Mesenchymal stem cell (in vitro differentiated cells and primary cell): Measurements from ENCODE around the gene BICDL2.

Source experiments
- DNase-seq: peaks from one replicate; pipeline ENCODE4 v3.0.0-alpha.2; 2013
- H2AFZ ChIP-seq: one replicate; pipeline ENCODE4 v1.6.1; 2013; ENCODE audit warnings: low read depth, mild to moderate bottlenecking, control low read depth, inconsistent platforms, low read length, moderate library complexity
- H2AK5ac ChIP-seq: 2 replicates; pipeline ENCODE4 v1.6.1; 2013; ENCODE audit warnings: low read length, moderate library complexity, mild to moderate bottlenecking, inconsistent platforms; ENCODE audit not compliant: severe bottlenecking
- H2BK120ac ChIP-seq: one replicate; pipeline ENCODE4 v1.6.1; 2013; ENCODE audit warnings: low read depth, mild to moderate bottlenecking, inconsistent platforms, low read length, moderate library complexity
- H2BK12ac ChIP-seq, 2 experiments: one replicate each; pipeline ENCODE4 v1.6.1; 2013; ENCODE audit warnings: inconsistent platforms in 2 of 2, low read length in 2 of 2, mild to moderate bottlenecking in 2 of 2, moderate library complexity in 2 of 2, control low read depth in 1 of 2
- H2BK15ac ChIP-seq: one replicate; pipeline ENCODE4 v1.6.1; 2013; ENCODE audit warnings: mild to moderate bottlenecking, low read depth, inconsistent platforms; ENCODE audit not compliant: poor library complexity, severe bottlenecking
- H2BK5ac ChIP-seq: 2 replicates; pipeline ENCODE4 v1.6.1; 2013; ENCODE audit warnings: low read depth, mild to moderate bottlenecking, low read length, control low read depth, inconsistent platforms; ENCODE audit not compliant: poor library complexity, severe bottlenecking
- H3K14ac ChIP-seq, 2 experiments: one replicate each; pipeline ENCODE4 v1.6.1; 2013; ENCODE audit warnings: inconsistent platforms in 2 of 2, low read length in 2 of 2, control low read depth in 1 of 2, mild to moderate bottlenecking in 1 of 2, moderate library complexity in 1 of 2
- H3K18ac ChIP-seq, 2 experiments: one replicate each; pipeline ENCODE4 v1.6.1; 2013; ENCODE audit warnings: inconsistent platforms in 2 of 2, low read length in 2 of 2, control low read depth in 1 of 2, low read depth in 1 of 2, mild to moderate bottlenecking in 1 of 2
- H3K23ac ChIP-seq, 2 experiments: one replicate each; pipeline ENCODE4 v1.6.1; 2013; ENCODE audit warnings: inconsistent platforms in 2 of 2, low read length in 2 of 2, mild to moderate bottlenecking in 2 of 2, moderate library complexity in 2 of 2, control low read depth in 1 of 2
- H3K27ac ChIP-seq: 2 replicates; pipeline ENCODE4 v1.5.1; 2013; ENCODE audit warnings: mild to moderate bottlenecking, moderate library complexity, low read length, control low read depth, inconsistent platforms; ENCODE audit not compliant: poor library complexity, severe bottlenecking
- H3K27me3 ChIP-seq, 2 experiments: 2 replicates each; pipeline versions ENCODE4 v1.6.1 to v1.7.0; 2013; ENCODE audit warnings: low read length in 2 of 2, mild to moderate bottlenecking in 2 of 2, moderate library complexity in 2 of 2, control low read depth in 1 of 2, inconsistent platforms in 1 of 2; ENCODE audit not compliant: control insufficient read depth in 1 of 2, insufficient read depth in 1 of 2
- H3K36me3 ChIP-seq, 2 experiments: 2 replicates each; pipeline versions ENCODE4 v1.6.1 to v1.7.0; 2013; ENCODE audit warnings: low read length in 2 of 2, control low read depth in 1 of 2, inconsistent platforms in 1 of 2, low read depth in 1 of 2, mild to moderate bottlenecking in 1 of 2; ENCODE audit not compliant: insufficient read depth in 2 of 2, control insufficient read depth in 1 of 2
- H3K4ac ChIP-seq, 2 experiments: one replicate each; pipeline ENCODE4 v1.6.1; 2013; ENCODE audit warnings: inconsistent platforms in 2 of 2, low read length in 2 of 2, mild to moderate bottlenecking in 2 of 2, moderate library complexity in 2 of 2, control low read depth in 1 of 2, low read depth in 1 of 2
- H3K4me1 ChIP-seq: 2 replicates; pipeline ENCODE4 v1.6.1; 2013; ENCODE audit warnings: low read depth, low read length, control low read depth; ENCODE audit not compliant: control insufficient read depth, insufficient read depth
- H3K4me2 ChIP-seq: 2 replicates; pipeline ENCODE4 v1.6.1; 2013; ENCODE audit warnings: low read length, mild to moderate bottlenecking, inconsistent platforms; ENCODE audit not compliant: poor library complexity, severe bottlenecking
- H3K4me3 ChIP-seq, 2 experiments: 2 replicates each; pipeline versions ENCODE4 v1.5.1 to v1.7.0; 2013; ENCODE audit warnings: low read length in 2 of 2, mild to moderate bottlenecking in 2 of 2, control low read depth in 1 of 2, low read depth in 1 of 2; ENCODE audit not compliant: insufficient read depth in 1 of 2
- H3K79me1 ChIP-seq: replicated peaks from 2 replicates; pipeline ENCODE4 v1.6.1; 2013; ENCODE audit warnings: mild to moderate bottlenecking, control low read depth, low read length, inconsistent platforms; ENCODE audit not compliant: poor library complexity, severe bottlenecking
- H3K9ac ChIP-seq: 2 replicates; pipeline ENCODE4 v1.7.0; 2013; ENCODE audit warnings: mild to moderate bottlenecking, low read length, moderate library complexity
- H3K9me3 ChIP-seq: 2 replicates; pipeline ENCODE4 v1.7.0; 2013; ENCODE audit warnings: mild to moderate bottlenecking, low read length; ENCODE audit not compliant: control insufficient read depth
- H4K8ac ChIP-seq: one replicate; pipeline ENCODE4 v1.6.1; 2013; ENCODE audit warnings: inconsistent platforms, mild to moderate bottlenecking, low read length, moderate library complexity
- H4K91ac ChIP-seq: one replicate; pipeline ENCODE4 v1.6.1; 2013; ENCODE audit warnings: mild to moderate bottlenecking, low read length, inconsistent platforms
- WGBS: methylation state at CpG from one replicate; pipeline ENCODE4 v1.1.7; 2013; ENCODE audit warnings: mixed read lengths; 5-methylcytosine and 5-hydroxymethylcytosine counted together

Gene BICDL2

DNA sequence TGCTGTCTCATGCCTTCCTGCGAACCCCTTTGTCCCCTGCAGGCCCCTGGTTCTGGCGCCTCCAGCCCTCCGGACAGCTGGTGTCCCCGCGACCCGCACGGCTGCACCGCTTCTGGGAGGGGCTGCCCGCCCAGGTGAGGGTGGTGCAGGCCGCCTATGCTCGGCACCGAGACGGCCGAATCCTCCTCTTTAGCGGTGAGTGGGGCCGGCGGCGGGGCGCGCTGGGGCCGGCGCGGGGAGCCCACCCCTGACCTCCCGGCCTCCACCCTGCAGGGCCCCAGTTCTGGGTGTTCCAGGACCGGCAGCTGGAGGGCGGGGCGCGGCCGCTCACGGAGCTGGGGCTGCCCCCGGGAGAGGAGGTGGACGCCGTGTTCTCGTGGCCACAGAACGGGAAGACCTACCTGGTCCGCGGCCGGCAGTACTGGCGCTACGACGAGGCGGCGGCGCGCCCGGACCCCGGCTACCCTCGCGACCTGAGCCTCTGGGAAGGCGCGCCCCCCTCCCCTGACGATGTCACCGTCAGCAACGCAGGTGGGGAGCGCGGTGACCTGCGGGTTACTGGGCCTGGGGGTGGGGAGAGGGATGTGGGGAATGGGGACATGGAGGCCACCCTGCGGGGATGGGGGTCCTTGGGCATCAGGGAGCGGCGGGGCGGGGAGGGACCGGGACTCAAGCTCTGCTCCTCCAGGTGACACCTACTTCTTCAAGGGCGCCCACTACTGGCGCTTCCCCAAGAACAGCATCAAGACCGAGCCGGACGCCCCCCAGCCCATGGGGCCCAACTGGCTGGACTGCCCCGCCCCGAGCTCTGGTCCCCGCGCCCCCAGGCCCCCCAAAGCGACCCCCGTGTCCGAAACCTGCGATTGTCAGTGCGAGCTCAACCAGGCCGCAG lies 21.6 kb upstream of the BICDL2 start:
- H2BK15ac ChIP-seq, result peak overlapping the region; percentile 65
- H2BK120ac ChIP-seq, result peak overlapping the region; percentile 96
- peak overlapping the region; percentile 77 for H4K91ac ChIP-seq
- H3K9ac ChIP-seq, result peak overlapping the region; percentile 88
- peak overlapping the region in 1 of 2 experiments; percentile 81 for H3K23ac ChIP-seq
- DNase-seq, result peak; percentile 43
- peak overlapping the region; percentile 72 for H2AFZ ChIP-seq
- peak overlapping the region in 1 of 2 experiments; percentile 93 for H3K14ac ChIP-seq
- H3K4me2 ChIP-seq, result peak overlapping the region; percentile 75
- no peak overlapping the region for H2BK5ac ChIP-seq
- H3K9me3 ChIP-seq, result no peaks in the 10 kb centered on the region
- peak overlapping the region; percentile 71 to 93 for H3K18ac ChIP-seq
- peak overlapping the region; percentile 75 to 81 for H3K4me3 ChIP-seq
- WGBS, result 12% methylated on average over 58 of the region's 77 CpGs
- H3K4ac ChIP-seq, result peak overlapping the region; percentile 3 to 90
- peak overlapping the region; percentile 97 for H4K8ac ChIP-seq
- no peaks in the 10 kb centered on the region for H3K27me3 ChIP-seq
- H3K79me1 ChIP-seq, result no peaks in the 10 kb centered on the region
- H2BK12ac ChIP-seq, result no peak overlapping the region
- peaks cover 0 to 15% of the 10 kb centered on the region in 2 experiments for H3K36me3 ChIP-seq
- H3K4me1 ChIP-seq, result peaks cover 17% of the 10 kb centered on the region
- H3K27ac ChIP-seq, result no peak overlapping the region
- H2AK5ac ChIP-seq, result no peak overlapping the region

DNA sequence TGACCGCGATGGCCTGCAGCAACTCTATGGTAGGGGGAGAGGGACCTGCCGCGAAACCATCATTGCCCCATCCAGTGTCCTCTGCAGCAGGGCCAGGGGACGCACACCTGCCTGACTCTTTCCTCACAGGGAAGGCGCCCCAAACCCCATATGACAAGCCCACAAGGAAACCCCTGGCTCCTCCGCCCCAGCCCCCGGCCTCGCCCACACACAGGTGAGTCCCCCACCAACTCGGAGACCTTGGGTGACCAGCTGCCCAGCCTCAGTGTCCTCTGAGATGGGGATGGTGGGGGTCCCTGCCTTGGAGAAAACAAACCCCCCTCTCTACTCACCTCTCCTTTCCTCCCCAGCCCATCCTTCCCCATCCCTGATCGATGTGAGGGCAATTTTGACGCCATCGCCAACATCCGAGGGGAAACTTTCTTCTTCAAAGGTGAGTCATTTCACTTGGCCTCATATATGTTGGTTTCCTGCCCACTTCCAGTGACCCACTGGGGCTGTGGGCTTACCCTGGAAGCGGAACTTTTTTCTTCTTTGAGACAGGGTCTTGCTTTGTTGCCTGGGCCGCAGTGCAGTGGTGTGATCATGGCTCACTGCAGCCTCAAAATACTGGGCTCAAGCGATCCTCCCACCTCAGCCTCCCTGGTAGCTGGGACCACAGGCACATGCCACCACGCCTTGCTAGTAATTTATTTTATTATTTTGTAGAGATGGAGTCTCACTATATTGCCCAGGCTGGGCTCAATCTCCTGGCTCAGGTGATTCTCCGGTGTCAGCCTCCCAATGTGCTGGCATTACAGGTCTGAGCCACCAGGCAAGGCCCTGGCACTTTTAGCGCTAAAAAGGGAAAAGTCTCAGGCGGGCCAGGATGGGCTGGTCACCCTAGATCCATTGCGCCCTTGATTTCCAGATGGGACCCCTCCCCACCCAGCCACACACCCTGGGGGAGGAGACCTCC lies 20.7 kb upstream of the BICDL2 start:
- no peak overlapping the region for H3K18ac ChIP-seq
- H3K23ac ChIP-seq, result no peak overlapping the region
- no peak overlapping the region for H3K9ac ChIP-seq
- H3K4me2 ChIP-seq, result no peak overlapping the region
- no peaks in the 10 kb centered on the region for H3K9me3 ChIP-seq
- H3K4me3 ChIP-seq, result no peak overlapping the region
- H3K79me1 ChIP-seq, result no peaks in the 10 kb centered on the region
- no peak for DNase-seq
- no peak overlapping the region for H2BK5ac ChIP-seq
- no peak overlapping the region for H4K91ac ChIP-seq
- no peak overlapping the region for H3K4ac ChIP-seq
- H2BK15ac ChIP-seq, result peak overlapping the region; percentile 65
- H2BK120ac ChIP-seq, result no peak overlapping the region
- no peak overlapping the region for H4K8ac ChIP-seq
- H3K14ac ChIP-seq, result no peak overlapping the region
- no peak overlapping the region for H3K27ac ChIP-seq
- H3K36me3 ChIP-seq, result peaks cover 0 to 15% of the 10 kb centered on the region in 2 experiments
- no peaks in the 10 kb centered on the region for H3K27me3 ChIP-seq
- H2AFZ ChIP-seq, result no peak overlapping the region
- 97% methylated on average over 20 of the region's 22 CpGs for WGBS
- H3K4me1 ChIP-seq, result peaks cover 17% of the 10 kb centered on the region
- no peak overlapping the region for H2AK5ac ChIP-seq
- no peak overlapping the region for H2BK12ac ChIP-seq

DNA sequence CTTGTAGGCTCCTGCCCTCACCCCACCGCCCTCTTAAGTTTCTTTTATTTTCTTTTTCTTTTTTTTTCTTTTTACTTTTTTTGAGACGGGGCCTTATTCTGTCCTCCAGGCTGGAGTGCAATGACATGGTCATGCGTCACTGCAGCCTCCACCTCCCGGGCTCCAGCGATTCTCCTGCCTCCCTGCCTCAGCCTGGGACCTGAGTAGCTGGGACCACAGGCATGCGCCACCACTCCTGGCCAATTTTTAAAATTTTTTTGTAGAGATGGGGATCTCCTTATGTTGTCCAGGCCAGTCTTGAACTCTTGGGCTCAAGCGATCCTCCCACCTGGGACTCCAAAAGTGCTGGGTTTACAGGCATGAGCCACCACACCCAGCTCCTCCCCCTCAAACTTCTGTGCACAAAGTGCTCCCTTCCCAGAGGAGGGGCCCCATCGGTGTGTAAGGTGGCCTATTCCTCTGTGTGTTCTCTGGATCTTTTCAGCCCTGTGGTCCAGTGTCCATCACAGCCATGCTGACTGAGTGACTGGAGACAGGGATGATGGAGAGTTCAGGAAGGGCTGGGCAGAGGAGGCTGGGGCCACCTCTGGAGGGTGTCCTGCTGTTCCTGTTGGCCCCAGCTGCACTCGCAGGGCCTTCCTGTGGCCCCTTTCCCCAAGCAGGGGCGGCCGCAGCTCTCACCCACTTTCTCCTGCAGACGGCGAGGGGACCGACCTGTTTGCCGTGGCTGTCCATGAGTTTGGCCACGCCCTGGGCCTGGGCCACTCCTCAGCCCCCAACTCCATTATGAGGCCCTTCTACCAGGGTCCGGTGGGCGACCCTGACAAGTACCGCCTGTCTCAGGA lies 19.8 kb upstream of the BICDL2 start:
- Histone ChIP-seq H3K79me1 (no peaks in the 10 kb centered on the region), H2BK12ac (no peak overlapping the region), H3K27me3 (peaks cover 2% of the 10 kb centered on the region in 2 experiments), H3K23ac (no peak overlapping the region), H2AK5ac (no peak overlapping the region), H3K9ac (no peak overlapping the region), H3K9me3 (no peaks in the 10 kb centered on the region), H3K36me3 (peaks cover 0 to 15% of the 10 kb centered on the region in 2 experiments), H3K27ac (no peak overlapping the region), H4K91ac (no peak overlapping the region), H2BK5ac (no peak overlapping the region), H3K4me2 (no peak overlapping the region), H3K18ac (no peak overlapping the region), H4K8ac (no peak overlapping the region), H3K14ac (no peak overlapping the region), H2BK120ac (no peak overlapping the region), H2AFZ (no peak overlapping the region), H3K4me3 (no peak overlapping the region), H3K4me1 (peaks cover 17% of the 10 kb centered on the region), H3K4ac (no peak overlapping the region), H2BK15ac (no peak overlapping the region)
- DNase-seq, result no peak
- WGBS, result 90% methylated on average over 14 of the region's 19 CpGs
